NCI-H1092 (cell line): ENCODE measurements around the gene PLCH2.

Experiments used
- DNase-seq: peaks from one replicate; lab custom pipeline; 2025; lab: John Stamatoyannopoulos, UW

The PLCH2 gene

DNA sequence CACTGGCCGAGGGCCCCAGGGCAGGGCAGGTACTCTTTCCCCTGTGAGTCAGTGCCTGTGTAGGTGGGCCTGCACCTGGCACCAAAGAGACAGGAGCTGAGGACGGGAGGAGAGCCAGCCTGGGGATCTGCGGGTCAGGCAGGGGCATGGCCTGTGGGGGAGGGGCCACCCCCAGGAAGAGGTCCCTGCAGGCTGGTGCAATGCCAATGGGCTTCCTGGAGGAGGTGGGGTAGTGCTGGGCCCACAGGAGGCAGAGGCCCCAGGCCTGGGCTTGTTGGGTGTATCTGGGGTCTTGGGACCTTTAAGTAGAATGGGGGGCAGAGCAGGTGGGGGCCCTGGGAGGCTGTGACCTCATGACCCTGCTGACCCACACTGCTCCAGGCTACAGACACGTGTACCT lies 23.2 kb downstream of the PLCH2 start:
- no peak for DNase-seq

DNA sequence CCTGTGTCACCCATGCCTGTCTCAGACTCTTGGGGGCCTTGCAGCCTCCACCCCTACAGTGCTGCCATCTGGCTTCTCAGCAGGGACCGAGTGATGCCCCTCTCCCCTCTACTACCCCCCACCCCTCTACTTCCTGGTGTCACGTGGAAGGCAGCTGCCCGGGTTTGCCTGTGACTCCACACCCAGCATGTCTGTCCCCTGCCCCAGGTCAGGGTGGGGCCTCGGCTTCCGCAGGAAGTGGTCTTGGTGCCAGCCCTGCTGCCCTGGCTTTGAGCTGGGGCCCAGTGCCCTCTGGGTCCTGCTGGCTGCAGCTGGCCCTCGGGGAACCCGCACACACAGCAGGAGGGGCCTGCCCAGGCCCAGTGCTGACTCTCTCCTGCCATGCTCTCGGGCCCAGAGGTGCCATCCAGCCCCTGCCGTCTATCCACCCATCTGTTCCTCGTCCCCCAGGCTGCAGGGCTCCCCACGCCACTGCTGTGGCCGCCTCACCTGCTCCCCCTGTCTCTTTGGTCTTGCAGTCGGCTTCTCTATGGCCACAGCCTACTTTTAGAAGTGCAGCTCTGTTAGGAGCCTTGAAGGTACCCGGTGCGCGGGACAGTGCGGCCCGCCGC lies 24.0 kb downstream of the PLCH2 start:
- no peak for DNase-seq

GRCh38 chr1:2501041-2501819 lies 25.1 kb downstream of the PLCH2 start:
- DNase-seq, result no peak

DNA sequence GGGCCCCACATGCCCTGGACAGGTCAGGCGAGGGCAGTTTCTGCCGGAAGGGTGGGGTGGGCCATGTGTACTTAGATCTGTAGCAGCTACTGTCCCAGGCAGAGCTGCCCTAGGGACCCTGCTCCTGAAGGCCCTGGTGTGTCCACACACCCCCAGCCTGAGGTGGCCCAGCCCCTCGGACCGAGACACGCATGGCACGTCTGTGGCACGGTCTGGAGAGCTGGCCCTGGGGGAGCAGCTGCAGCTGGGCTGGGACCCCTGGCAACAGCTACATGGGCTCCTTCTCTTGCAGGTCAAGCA lies 25.7 kb downstream of the PLCH2 start:
- DNase-seq, result no peak

- DNase-seq, result no peak
These were observed 26.1 kb downstream of the PLCH2 start for GRCh38 chr1:2502210-2502609.

DNA sequence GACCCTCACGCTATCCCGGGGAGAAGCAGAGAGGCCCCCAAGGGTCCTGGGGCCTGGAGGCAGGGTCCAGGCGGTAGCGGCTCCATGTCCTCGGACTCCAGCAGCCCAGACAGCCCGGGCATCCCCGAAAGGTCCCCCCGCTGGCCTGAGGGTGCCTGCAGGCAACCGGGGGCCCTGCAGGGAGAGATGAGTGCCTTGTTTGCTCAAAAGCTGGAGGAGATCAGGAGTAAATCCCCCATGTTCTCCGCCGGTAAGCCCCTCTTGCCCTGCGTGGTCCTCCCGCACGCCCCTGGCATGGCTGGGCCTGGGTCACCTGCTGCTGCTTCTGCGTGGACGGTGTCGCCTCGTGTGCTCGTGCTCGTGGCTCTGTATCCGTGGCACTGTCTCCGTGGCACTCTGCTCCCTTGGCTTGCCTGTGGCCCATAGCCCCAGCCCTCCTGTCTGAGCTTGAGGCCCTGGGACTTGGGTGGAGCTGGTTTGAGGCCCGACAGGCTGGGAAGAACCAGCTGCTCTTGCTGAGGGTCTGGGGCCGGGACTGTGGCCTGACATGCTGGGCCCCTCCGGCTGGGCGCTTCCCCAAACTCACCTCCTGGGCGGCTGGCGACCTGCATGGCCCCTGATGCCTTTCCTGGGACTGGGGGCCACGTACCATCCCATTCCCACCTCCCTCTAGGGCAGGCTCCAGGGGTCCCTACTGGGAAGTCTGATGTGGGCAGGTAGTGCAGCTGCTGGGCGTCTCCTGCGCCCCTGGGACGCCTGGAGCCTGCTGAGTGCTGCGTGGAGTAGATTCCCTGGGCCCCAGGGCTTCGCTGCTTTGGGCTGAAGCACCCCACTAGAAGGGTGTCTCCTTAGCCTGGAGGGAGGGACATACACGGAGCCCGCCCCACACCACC lies 26.8 kb downstream of the PLCH2 start:
- no peak for DNase-seq

- no peak for DNase-seq
These were observed 27.6 kb downstream of the PLCH2 start for GRCh38 chr1:2503554-2504224.

DNA sequence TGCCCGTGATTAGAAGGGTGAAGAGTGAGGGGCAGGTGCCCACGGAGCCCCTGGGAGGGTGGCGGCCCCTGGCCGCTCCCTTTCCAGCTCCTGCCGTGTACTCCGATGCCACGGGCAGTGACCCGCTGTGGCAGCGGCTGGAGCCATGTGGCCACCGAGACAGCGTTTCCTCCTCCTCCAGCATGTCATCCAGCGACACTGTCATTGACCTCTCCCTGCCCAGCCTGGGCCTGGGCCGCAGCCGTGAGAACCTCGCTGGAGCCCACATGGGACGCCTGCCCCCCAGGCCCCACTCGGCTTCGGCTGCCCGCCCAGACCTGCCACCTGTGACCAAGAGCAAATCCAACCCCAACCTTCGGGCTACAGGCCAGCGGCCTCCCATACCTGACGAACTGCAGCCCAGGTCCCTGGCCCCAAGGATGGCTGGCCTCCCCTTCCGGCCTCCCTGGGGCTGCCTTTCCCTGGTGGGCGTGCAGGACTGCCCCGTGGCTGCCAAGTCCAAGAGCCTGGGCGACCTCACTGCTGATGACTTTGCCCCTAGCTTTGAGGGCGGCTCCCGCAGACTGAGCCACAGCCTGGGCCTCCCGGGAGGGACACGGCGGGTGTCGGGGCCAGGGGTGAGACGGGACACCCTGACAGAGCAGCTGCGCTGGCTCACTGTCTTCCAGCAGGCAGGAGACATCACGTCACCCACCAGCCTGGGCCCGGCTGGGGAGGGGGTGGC lies 28.3 kb downstream of the PLCH2 start:
- no peak for DNase-seq

- DNase-seq, result no peak
These were observed 28.8 kb downstream of the PLCH2 start for GRCh38 chr1:2504949-2505272.

DNA sequence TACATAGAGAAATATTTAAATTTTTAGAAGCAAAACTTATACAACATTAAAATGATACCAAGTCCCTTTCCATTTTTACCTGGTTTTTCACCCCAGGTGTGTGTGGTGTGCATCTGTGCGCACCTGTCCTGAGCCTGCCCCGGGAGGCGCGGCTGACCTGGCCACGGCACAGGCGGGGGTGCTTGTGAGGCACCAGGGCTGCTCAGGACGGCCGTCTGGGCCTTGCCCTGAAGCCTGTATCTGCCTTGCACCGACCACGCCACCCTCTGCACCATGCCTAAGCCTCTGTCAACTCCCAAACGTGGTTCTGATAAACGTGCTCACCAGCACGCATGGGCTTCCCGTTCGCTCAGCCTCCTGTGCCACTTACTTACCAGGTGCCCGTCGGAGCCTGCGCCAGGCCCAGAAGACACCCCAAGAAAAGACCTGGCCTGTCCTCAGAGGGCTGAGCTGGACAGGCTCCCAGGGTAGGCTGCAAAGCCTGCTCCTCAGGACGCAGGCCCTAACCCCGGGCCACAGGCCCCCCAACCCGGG lies 29.4 kb downstream of the PLCH2 start:
- DNase-seq, result no peak

DNA sequence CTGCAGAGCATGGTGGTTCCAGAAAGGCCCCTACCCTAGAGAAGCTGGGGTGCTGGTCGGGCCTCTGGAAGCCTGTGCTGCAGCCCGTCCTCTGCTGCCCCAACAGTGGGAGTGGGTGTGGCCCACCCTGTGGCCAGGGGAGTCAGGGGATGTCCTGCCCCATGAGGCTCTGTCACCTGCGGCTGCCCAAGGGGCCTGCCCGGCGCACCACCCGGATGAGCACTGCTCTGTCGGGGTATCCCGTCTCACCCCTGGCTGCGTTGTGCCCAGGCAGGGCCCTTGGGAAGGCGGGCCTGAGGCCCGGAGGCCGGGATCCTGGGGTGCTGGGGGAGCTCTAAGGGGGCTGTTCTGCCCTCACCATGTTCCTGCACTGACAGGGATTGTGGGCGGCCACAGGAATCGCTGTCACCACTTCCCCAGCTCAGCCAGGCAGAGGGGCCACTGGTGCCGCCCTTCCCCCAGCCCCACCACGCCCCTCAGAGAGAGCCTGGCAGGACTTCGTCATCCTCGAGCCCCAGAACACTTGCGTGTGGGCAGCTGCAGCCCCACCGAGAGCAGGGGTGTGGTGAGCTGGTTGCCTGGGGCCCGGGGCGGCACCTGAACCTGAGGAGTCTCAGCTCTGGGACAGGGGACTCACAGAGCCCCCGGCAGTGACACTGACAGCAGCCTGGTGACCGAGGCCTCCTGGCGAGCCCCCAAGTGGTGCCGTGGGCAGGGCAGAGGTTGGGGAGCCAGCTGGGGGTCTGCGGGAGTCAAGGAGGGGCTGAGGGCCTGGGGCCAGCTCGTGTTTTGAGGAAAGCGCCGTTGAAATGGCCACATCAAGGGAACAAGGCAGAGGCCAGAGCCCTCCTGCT lies 30.1 kb downstream of the PLCH2 start:
- DNase-seq, result no peak

DNA sequence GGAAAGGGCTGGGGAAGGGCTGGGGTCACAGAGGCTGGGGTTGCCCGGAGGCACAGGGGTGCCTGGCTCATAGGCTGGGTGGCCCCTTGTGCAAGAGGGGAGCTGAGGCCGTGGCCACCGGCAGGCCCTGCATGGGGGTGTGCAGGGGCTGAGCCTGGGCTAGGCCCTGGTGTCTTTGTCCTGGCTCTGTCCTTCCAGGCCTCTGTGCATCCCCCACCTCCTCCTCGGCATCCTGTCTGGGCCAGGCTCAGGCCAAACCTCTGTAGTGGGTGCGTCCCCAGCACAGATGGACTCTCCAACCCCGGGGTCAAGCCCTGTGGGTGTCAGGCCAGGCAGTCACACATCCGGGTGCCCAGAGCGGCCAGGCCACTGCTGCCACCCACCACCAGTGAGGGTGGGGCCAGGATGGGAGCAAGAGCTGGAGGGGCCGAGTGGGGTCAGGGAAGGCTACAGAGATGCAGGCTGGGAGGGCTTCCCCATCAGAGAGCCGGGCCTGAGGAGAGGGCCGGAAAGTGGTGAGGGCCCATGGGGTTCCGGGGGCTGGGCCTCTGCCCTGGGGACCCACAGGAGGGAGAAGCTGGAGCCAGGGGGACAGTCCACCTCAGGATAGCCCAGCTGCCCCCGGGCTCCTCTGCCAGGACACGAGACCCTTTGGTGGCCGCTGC lies 30.9 kb downstream of the PLCH2 start:
- DNase-seq, result no peak

DNA sequence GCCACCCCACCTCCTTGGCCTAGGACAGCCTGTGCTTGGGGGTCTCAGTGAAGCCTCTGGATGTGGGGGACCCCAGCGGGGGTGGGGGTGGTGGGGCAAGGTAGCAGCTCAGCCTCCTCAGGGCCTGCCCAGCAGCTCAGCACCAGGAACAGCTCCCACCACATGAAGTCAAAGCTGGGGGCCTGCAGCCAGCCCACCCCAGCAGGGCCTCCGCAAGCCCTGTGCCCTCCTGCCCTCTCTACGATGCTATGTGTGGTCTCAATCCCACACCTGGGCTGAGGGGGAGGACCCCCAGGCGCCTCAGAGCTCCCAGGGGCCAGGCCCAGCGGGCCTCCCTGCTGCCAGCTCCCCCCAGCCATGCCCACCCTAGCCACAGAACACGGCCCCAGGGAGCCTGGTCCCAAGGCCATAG lies 31.7 kb downstream of the PLCH2 start:
- no peak for DNase-seq

DNA sequence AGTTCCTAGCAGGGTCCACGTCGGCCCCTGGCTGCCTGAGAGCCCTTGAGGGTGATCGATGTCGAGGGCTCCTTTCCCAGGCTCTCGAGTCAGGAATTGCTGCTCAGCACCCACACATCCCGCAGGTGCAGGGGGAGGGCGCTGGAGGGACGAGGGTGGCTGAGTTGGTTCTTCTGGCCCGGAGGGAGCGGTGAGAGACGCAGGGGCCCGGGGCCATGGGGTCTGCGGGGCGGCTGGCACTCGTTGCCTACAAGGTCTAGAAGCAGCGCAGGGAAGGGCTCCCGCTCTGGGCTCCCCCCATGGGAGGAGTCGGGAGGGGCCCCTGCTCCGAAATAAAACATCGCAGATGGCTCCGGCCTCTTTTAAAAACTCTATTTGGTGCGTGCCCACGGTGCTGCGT lies 32.1 kb downstream of the PLCH2 start:
- DNase-seq, result no peak

DNA sequence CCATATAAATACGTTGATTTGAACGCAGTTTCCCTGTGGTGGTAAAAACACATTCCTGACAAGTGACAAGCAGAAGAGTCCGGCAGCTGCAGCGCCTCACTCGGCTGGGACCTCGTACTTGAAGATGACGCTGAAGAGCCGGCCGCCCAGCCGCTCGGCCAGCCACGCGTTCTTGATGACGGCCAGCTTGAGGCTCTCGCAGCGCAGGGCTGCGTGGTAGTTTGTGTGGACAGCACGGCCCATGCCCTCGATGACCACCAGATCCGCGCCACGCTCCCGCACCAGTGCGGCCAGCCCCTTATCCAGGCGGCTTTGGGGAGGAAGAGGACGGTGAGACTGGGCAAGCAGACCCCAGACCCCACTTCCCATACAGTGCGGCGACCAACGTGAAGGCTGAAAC lies 32.7 kb downstream of the PLCH2 start:
- DNase-seq, result no peak

- no peak for DNase-seq
These were observed 33.5 kb downstream of the PLCH2 start for GRCh38 chr1:2509589-2509988.

DNA sequence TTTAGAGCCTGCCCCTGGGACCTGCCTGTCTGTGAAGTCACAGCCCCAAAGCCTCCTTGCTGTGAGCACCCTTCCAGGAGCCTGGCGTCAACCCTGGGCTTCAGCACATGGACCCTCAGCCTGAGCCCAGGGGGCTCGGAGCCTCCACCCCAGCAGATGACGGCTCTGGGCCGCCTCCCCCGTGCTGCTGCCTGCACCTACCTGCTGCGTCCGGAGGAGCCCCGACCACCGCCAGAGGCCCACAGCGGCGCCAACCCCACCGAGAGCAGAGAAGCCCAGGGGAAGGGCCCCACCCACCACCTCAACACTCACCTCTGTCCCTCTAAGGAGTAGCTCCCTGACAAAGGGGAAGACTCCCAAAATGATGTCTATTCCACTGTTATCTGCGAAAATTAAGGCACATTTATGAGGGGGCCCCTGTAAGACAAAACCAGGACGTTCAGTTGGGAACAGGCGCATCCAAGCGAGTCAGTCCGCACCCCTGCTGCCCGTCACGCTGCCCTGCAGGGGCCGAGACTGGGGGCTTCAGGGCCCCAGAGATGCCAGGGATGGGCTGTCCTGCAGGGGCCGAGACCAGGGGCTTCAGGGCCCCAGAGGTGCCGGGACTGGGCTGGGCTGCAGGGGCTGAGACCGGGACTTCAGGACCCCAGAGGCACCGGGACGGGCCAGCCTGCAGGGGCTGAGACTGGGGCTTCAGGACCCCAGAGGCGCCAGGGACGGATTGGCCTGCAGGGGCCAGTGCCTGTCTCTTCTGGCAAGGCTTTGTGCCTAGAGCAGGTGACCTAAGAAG lies 34.5 kb downstream of the PLCH2 start:
- DNase-seq, result no peak

- DNase-seq, result no peak
These were observed 36.9 kb downstream of the PLCH2 start for GRCh38 chr1:2512862-2513421.
